Measurements from ENCODE around the gene KLHL29. TPM values are rescaled to one million over a fixed set of nuclear protein-coding genes. Genes with fewer than 3 reads are reported as not detected.

The KLHL29 gene
- polyA plus RNA-seq, 3 donors = 0.03 TPM; not detected in 2

DNA sequence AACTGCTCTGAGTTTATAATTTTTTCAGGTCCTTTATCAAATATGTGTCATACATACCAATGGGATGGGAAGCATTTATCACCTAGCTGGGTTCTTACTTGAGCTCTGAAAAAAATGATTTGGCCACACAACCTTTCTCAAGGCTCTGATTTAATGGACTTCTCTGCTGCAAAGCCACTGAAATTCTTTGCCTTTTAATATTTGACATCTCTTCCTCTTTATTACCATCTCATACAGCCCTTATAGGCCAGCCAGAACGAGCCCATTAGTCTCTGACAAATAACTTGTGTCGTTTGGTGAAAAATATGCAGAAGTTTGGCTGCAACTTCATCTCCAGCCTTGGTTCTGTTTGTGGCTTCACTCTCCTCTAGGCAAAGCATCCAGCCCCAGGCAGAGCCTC, 292.9 kb downstream of the KLHL29 start:
- Mint-ChIP-seq H3K27me3 (ENCODE audit: low read depth in 3 of 3) (peaks cover 5 to 8% (median 6%) of the 10 kb centered on the region in 3 donors), H3K27ac (no peak overlapping the region)

GRCh38 chr2:23679044-23679443, 294.1 kb downstream of the KLHL29 start:
- H3K4me1 Mint-ChIP-seq = no peaks in the 10 kb centered on the region
- peaks cover 0 to 9% of the 10 kb centered on the region in 2 donors for H3K9me3 ChIP-seq (replicated peaks in 1 of 2; ENCODE audit: control insufficient read depth in 1 of 2, insufficient read depth in 1 of 2, low read length in 2 of 2)

More for the DNA sequence above, 292.9 kb downstream of the KLHL29 start:
- Histone ChIP-seq H3K4me1 (ENCODE audit: control insufficient read depth in 1 of 2, insufficient read depth in 2 of 2, low read length in 2 of 2) (no peaks in the 10 kb centered on the region), H4K20me1 (ENCODE audit: insufficient read depth, low read length) (no peaks in the 10 kb centered on the region), H2AFZ (ENCODE audit: insufficient read depth, low read depth, low read length, poor library complexity, severe bottlenecking) (no peak overlapping the region), H3K27ac (ENCODE audit: low read depth in 1 of 2, low read length in 2 of 2) (no peak overlapping the region), H3K9me3 (replicated peaks in 1 of 2; ENCODE audit: control insufficient read depth in 1 of 2, insufficient read depth in 1 of 2, low read length in 2 of 2) (peaks cover 0 to 9% of the 10 kb centered on the region in 2 donors), H3K36me3 (replicated peaks in 1 of 2; ENCODE audit: control insufficient read depth in 1 of 2, insufficient read depth in 2 of 2, low read length in 2 of 2) (no peaks in the 10 kb centered on the region), H3K4me2 (replicated peaks; ENCODE audit: extremely low read depth, low read length, poor library complexity, severe bottlenecking) (no peak overlapping the region), H3K4me3 (replicated peaks in 1 of 3; ENCODE audit: low read depth in 2 of 3, low read length in 3 of 3) (no peak overlapping the region), H3K79me2 (ENCODE audit: insufficient read depth, low read length) (no peaks in the 10 kb centered on the region), H3K27me3 (ENCODE audit: control insufficient read depth in 2 of 2, insufficient read depth in 2 of 2, low read length in 2 of 2) (no peaks in the 10 kb centered on the region), H3K9ac (ENCODE audit: insufficient read depth, low read length, poor library complexity, severe bottlenecking) (no peak overlapping the region)
- intact Hi-C loops (cut with micrococcal nuclease) = no loop called here
- WGBS (ENCODE audit: insufficient coverage) = 90% methylated on average over 1 of the region's 2 CpGs
- Mint-ChIP-seq H3K4me1 (no peaks in the 10 kb centered on the region), H3K36me3 (no peaks in the 10 kb centered on the region), H3K9me3 (peaks cover 2 to 13% (median 5%) of the 10 kb centered on the region in 7 donors), H3K4me3 (no peak overlapping the region)
- TF ChIP-seq, protein P1, sequence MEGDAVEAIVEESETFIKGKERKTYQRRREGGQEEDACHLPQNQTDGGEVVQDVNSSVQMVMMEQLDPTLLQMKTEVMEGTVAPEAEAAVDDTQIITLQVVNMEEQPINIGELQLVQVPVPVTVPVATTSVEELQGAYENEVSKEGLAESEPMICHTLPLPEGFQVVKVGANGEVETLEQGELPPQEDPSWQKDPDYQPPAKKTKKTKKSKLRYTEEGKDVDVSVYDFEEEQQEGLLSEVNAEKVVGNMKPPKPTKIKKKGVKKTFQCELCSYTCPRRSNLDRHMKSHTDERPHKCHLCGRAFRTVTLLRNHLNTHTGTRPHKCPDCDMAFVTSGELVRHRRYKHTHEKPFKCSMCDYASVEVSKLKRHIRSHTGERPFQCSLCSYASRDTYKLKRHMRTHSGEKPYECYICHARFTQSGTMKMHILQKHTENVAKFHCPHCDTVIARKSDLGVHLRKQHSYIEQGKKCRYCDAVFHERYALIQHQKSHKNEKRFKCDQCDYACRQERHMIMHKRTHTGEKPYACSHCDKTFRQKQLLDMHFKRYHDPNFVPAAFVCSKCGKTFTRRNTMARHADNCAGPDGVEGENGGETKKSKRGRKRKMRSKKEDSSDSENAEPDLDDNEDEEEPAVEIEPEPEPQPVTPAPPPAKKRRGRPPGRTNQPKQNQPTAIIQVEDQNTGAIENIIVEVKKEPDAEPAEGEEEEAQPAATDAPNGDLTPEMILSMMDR (IDR thresholded peaks at IDR 0.05) = no peak
- DNase-seq = no peak

More at GRCh38 chr2:23679044-23679443, 294.1 kb downstream of the KLHL29 start:
- peaks cover 1 to 8% (median 4%) of the 10 kb centered on the region in 3 donors for H3K27me3 Mint-ChIP-seq (ENCODE audit: low read depth in 3 of 3)
- H3K9me3 Mint-ChIP-seq = peaks cover 2 to 13% (median 5%) of the 10 kb centered on the region in 7 donors
- H3K4me3 ChIP-seq (replicated peaks in 1 of 3; ENCODE audit: low read depth in 2 of 3, low read length in 3 of 3) = no peak overlapping the region
- H3K27ac ChIP-seq (ENCODE audit: low read depth in 1 of 2, low read length in 2 of 2) = no peak overlapping the region
- no peak for DNase-seq
- no peaks in the 10 kb centered on the region for H3K36me3 Mint-ChIP-seq
- no CpG with 5 or more reads among the region's 1 CpG for WGBS (ENCODE audit: insufficient coverage)
- no peaks in the 10 kb centered on the region for H3K27me3 ChIP-seq (ENCODE audit: control insufficient read depth in 2 of 2, insufficient read depth in 2 of 2, low read length in 2 of 2)
- H3K4me2 ChIP-seq (replicated peaks; ENCODE audit: extremely low read depth, low read length, poor library complexity, severe bottlenecking) = no peak overlapping the region
- TF ChIP-seq, protein P1 (IDR thresholded peaks at IDR 0.05) = no peak
- no peaks in the 10 kb centered on the region for H3K79me2 ChIP-seq (ENCODE audit: insufficient read depth, low read length)
- H3K4me3 Mint-ChIP-seq = no peak overlapping the region
- H2AFZ ChIP-seq (ENCODE audit: insufficient read depth, low read depth, low read length, poor library complexity, severe bottlenecking) = no peak overlapping the region
- H3K4me1 ChIP-seq (ENCODE audit: control insufficient read depth in 1 of 2, insufficient read depth in 2 of 2, low read length in 2 of 2) = no peaks in the 10 kb centered on the region
- no peak overlapping the region for H3K9ac ChIP-seq (ENCODE audit: insufficient read depth, low read length, poor library complexity, severe bottlenecking)
- intact Hi-C loops (cut with micrococcal nuclease) = no loop called here
- no peak overlapping the region for H3K27ac Mint-ChIP-seq
- H4K20me1 ChIP-seq (ENCODE audit: insufficient read depth, low read length) = no peaks in the 10 kb centered on the region
- no peaks in the 10 kb centered on the region for H3K36me3 ChIP-seq (replicated peaks in 1 of 2; ENCODE audit: control insufficient read depth in 1 of 2, insufficient read depth in 2 of 2, low read length in 2 of 2)
